ENCODE measurements around the gene SLC22A8.

DNA sequence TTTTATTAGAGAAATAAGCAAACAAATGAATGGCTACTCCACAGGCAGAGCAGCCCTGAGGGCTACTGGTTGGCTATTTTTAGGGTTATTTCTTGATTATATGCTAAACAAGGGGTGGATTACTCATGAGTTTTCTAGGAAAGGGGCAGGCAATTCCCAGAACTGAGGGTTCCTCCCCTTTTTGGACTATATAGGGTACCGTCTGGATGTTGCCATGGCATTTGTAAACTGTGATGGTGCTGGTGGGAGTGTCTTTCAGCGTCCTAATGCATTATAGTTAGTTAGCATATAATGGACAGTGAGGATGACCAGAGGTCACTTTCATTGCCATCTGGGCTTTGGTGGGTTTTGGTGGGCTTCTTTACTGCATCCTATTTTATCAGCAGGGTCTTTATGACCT is 50.1 kb downstream of the SLC22A8 start:
- TF ChIP-seq, protein P1, sequence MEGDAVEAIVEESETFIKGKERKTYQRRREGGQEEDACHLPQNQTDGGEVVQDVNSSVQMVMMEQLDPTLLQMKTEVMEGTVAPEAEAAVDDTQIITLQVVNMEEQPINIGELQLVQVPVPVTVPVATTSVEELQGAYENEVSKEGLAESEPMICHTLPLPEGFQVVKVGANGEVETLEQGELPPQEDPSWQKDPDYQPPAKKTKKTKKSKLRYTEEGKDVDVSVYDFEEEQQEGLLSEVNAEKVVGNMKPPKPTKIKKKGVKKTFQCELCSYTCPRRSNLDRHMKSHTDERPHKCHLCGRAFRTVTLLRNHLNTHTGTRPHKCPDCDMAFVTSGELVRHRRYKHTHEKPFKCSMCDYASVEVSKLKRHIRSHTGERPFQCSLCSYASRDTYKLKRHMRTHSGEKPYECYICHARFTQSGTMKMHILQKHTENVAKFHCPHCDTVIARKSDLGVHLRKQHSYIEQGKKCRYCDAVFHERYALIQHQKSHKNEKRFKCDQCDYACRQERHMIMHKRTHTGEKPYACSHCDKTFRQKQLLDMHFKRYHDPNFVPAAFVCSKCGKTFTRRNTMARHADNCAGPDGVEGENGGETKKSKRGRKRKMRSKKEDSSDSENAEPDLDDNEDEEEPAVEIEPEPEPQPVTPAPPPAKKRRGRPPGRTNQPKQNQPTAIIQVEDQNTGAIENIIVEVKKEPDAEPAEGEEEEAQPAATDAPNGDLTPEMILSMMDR (IDR thresholded peaks at IDR 0.05), result no peak
- TF ChIP-seq EP300 (IDR thresholded peaks at IDR 0.05) (no peak), POLR2A (IDR thresholded peaks at IDR 0.05) (no peak)

Measured in tibial nerve (tissue), 4 donors.